Hair follicle dermal papilla cell (primary cell): ENCODE measurements around the gene LPAR2. TPM values are rescaled to one million over a fixed set of nuclear protein-coding genes. Genes with fewer than 3 reads are reported as not detected.

Experiments used
- total RNA-seq: library from RNA; depleted of rRNA; stranded (reverse); fragments of >200 nt; gene quantifications from 2 replicates; pipeline ENCODE4 v1.2.3, GENCODE V29; 2012

The LPAR2 gene
- total RNA-seq: 3.5 and 3.7 TPM in 2 replicates

GRCh38 chr19:19627621-19628500, at the start of gene LPAR2:
Gene LPAR2, minus strand, starts transcription at chr19:19628220. Its CDS starts 945 bp downstream, at chr19:19627275.

GRCh38 chr19:19668230-19669012, 40.4 kb upstream of the LPAR2 start, which contains the start of gene ZNF101:
Gene ZNF101, plus strand, starts transcription at chr19:19668839. Its CDS starts 125 bp downstream, at chr19:19668964.

GRCh38 chr19:19663256-19664120, 35.5 kb upstream of the LPAR2 start, which contains the start of gene ATP13A1:
Gene ATP13A1, minus strand, starts transcription at chr19:19663676. Its CDS starts 10 bp downstream, at chr19:19663666.

GRCh38 chr19:19643158-19644053, 15.4 kb upstream of the LPAR2 start, which contains the start of gene GMIP:
Gene GMIP, minus strand, starts transcription at chr19:19643657. Its CDS starts 128 bp downstream, at chr19:19643529.

GRCh38 chr19:19618219-19619051, 9.6 kb downstream of the LPAR2 start, which contains the start of gene PBX4:
Gene PBX4, minus strand, starts transcription at chr19:19618687. Its CDS starts 58 bp downstream, at chr19:19618629.

Other genes with a start within 250 kb of the LPAR2 start
- 48.4 and 51.9 TPM in 2 replicates for gene GATAD2A, start 222.5 kb downstream of the LPAR2 start, total RNA-seq
- gene TSSK6, start 112.7 kb downstream of the LPAR2 start, total RNA-seq: 1.3 and 2.2 TPM in 2 replicates
- gene NDUFA13, start 112.0 kb downstream of the LPAR2 start, total RNA-seq: 32.7 and 107 TPM in 2 replicates
- gene YJEFN3, start 99.3 kb downstream of the LPAR2 start, total RNA-seq: 0.24 and 0.49 TPM in 2 replicates
- 0.32 and 0.36 TPM in 2 replicates for gene CILP2, start 90.0 kb downstream of the LPAR2 start, total RNA-seq
- 3.4 and 4.4 TPM in 2 replicates for gene PBX4, start 9.5 kb downstream of the LPAR2 start, total RNA-seq
- 11.4 and 11.5 TPM in 2 replicates for gene GMIP, start 15.4 kb upstream of the LPAR2 start, total RNA-seq
- 69.1 and 72.5 TPM in 2 replicates for gene ATP13A1, start 35.5 kb upstream of the LPAR2 start, total RNA-seq
- gene ZNF101, start 40.6 kb upstream of the LPAR2 start, total RNA-seq: 4.9 and 5.5 TPM in 2 replicates
- 5.5 and 6.0 TPM in 2 replicates for gene ZNF14, start 104.9 kb upstream of the LPAR2 start, total RNA-seq
- gene ZNF506, start 193.5 kb upstream of the LPAR2 start, total RNA-seq: 14.7 and 20.6 TPM in 2 replicates
- 4.4 and 5.5 TPM in 2 replicates for gene ZNF253, start 237.7 kb upstream of the LPAR2 start, total RNA-seq